Measurements from ENCODE around the gene SLC6A11. TPM values are rescaled to one million over a fixed set of nuclear protein-coding genes. Genes with fewer than 3 reads are reported as not detected.

SLC6A11 gene
- not detected in 2 replicates for total RNA-seq
- polyA plus RNA-seq, result not detected in 2 replicates
- polyA plus RNA-seq (2011; cell fraction: cytosol; rRNA removed), result not detected in 2 replicates
- polyA plus RNA-seq (2011; cell fraction: nucleus; rRNA removed), result not detected in 2 replicates
- polyA plus RNA-seq (2012), result not detected in 2 replicates
- polyA minus RNA-seq, result not detected in 2 replicates
- polyA minus RNA-seq (2011; cell fraction: cytosol; rRNA and poly(A)+ RNA removed), result not detected
- polyA minus RNA-seq (2011; cell fraction: nucleus; rRNA and poly(A)+ RNA removed), result not detected in 2 replicates
- not detected for Bru-seq, nascent RNA
- BruChase-seq, experiment 1, labeled RNA remaining after a 6-hour chase, result percentile 1 among the genes with signal in this experiment
- BruChase-seq, experiment 2, labeled RNA remaining after a 2-hour chase, result not detected
- long read RNA-seq, result 0 reads

DNA sequence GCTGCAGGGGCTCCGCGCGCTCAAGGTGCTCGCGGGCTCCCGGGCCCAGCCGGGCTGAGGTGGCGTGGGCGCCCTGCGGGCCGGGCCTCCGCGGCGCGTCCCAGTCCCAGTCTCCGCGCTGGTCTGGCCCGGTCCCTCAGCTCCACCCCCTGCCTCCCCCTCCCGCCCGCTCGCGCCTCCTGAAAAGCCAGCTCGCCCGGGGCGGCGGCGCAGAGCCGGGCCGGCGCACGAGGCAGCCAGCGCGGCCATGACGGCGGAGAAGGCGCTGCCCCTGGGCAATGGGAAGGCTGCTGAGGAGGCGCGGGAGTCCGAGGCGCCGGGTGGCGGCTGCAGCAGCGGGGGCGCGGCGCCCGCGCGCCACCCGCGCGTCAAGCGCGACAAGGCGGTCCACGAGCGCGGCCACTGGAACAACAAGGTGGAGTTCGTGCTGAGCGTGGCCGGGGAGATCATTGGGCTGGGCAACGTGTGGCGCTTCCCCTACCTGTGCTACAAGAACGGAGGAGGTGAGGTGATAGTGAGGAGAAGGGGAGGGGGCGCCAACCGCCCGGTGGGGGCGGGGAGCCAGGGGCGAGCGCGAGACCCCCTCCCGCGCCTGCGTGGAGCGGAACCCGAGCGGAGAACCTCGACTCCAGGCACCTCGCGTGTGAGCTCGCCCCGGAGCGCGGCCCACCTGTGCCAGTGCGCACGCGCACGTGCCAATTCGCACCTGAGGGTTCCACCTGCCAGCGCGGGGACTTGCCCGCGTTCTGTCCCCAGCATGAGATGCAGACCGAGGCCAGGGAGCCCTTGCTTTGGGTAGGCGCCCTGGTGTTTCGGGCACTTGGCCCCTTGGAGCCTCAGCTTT lies at the start of gene SLC6A11:
TSS of gene SLC6A11 (plus strand) at position 210 of the 844 bp plus-strand sequence. CDS start at position 248, 38 bp downstream.
- ChIA-PET CTCF (no interaction called here), POLR2A (no interaction called here)
- FAIRE-seq (no peak), DNase-seq (ENCODE audit: low read depth, low spot score) (no peak)
- Histone ChIP-seq H3K36me3 (ENCODE audit: control insufficient read depth in 2 of 2, extremely low read depth in 1 of 2, insufficient read depth in 2 of 2, low read length in 2 of 2) (no peaks in the 10 kb centered on the region), H3K4me2 (ENCODE audit: insufficient read depth, low read length) (no peak within 1 kb of the TSS), H3K79me2 (ENCODE audit: control insufficient read depth, insufficient read depth, low read length) (no peaks in the 10 kb centered on the region), H3K4me3 (replicated peaks in 1 of 3; ENCODE audit: insufficient read depth in 1 of 3, low read depth in 1 of 3, low read length in 3 of 3) (no peak within 1 kb of the TSS), H3K9me1 (replicated peaks; ENCODE audit: control insufficient read depth, extremely low read depth, insufficient read depth, low read length) (no peaks in the 10 kb centered on the region), H3K9ac (replicated peaks; ENCODE audit: extremely low read depth, insufficient read depth, low read length) (no peak within 1 kb of the TSS), H3K27ac (ENCODE audit: insufficient read depth, low read depth, low read length) (no peak within 1 kb of the TSS), H3K9me3 (replicated peaks; ENCODE audit: control insufficient read depth, insufficient read depth, low read length) (no peaks in the 10 kb centered on the region), H4K20me1 (replicated peaks; ENCODE audit: control insufficient read depth, extremely low read depth, insufficient read depth, low read length) (no peaks in the 10 kb centered on the region), H3K4me1 (ENCODE audit: control insufficient read depth, extremely low read depth, insufficient read depth, low read length) (no peaks in the 10 kb centered on the region), H3K27me3 (ENCODE audit: control insufficient read depth in 2 of 2, insufficient read depth in 2 of 2, low read length in 2 of 2) (peaks cover 0 to 11% of the 10 kb centered on the region in 2 experiments), H2AFZ (ENCODE audit: low read depth, low read length) (no peak within 1 kb of the TSS)
- intact Hi-C loops (cut with micrococcal nuclease) (no loop called here), dilution Hi-C loops (cut with MboI; ENCODE audit: extremely low pct_ligation_motif_present, low sequenced_read_pairs) (no loop called here)
- no TSS peak for BruUV-seq (replicated peaks)
- TF ChIP-seq, protein P1, sequence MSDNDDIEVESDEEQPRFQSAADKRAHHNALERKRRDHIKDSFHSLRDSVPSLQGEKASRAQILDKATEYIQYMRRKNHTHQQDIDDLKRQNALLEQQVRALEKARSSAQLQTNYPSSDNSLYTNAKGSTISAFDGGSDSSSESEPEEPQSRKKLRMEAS (IDR thresholded peaks at IDR 0.05; ENCODE audit: insufficient read depth, insufficient read length), result no peak
- peak; percentile 43 for TF ChIP-seq EZH2 (IDR thresholded peaks at IDR 0.05; ENCODE audit: borderline replicate concordance, low read depth, low read length, severe bottlenecking)
- no peak for TF ChIP-seq GATA2 (IDR thresholded peaks at IDR 0.05; ENCODE audit: insufficient read depth, insufficient read length, low read depth, low read length)
